GM18873 (cell line): ENCODE data around the gene GPX3.

Experiments used
- ATAC-seq: cut with Tn5 transposase; IDR thresholded peaks from one replicate; pipeline ENCODE4 v1.9.1; 2021; ENCODE audit warnings: mild to moderate bottlenecking, moderate library complexity, moderate number of reproducible peaks; ENCODE audit not compliant: unreplicated experiment, low FRiP score

The GPX3 gene

DNA sequence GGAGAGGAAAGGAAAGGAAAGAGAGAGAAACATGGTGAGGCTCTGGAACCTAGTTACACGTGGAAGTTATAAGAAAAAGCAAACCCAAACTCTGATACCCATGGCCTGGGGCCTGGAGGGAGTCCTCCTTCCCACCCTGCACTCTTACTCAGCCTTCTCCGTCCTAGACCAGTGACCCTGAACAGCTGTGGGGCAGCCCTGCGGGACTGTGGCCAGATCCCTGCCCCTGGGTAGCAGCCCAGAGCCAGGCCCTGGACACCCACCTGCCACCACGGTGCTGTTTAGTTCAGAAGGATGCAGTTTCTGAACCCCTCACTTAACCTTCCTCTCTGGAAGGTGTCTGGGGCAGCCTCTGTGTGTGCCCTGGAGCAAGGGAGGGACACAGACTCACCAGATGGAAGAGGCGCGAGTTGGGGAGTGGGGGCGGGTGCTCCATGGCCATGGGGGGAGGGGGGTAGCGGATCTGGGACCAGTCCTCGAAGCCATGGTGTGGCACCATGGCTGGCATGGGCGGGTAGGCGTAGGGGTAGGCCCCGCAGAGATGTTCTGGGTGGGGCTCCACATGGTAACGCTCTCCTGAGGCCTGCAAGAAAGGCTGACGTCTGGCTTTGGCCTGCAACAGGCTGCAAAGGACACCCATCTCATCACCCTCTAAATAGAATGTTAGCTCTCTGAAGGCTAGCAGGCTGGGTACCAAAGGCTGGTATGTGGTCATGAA is 13.0 kb downstream of the GPX3 start:
- no peak for ATAC-seq

DNA sequence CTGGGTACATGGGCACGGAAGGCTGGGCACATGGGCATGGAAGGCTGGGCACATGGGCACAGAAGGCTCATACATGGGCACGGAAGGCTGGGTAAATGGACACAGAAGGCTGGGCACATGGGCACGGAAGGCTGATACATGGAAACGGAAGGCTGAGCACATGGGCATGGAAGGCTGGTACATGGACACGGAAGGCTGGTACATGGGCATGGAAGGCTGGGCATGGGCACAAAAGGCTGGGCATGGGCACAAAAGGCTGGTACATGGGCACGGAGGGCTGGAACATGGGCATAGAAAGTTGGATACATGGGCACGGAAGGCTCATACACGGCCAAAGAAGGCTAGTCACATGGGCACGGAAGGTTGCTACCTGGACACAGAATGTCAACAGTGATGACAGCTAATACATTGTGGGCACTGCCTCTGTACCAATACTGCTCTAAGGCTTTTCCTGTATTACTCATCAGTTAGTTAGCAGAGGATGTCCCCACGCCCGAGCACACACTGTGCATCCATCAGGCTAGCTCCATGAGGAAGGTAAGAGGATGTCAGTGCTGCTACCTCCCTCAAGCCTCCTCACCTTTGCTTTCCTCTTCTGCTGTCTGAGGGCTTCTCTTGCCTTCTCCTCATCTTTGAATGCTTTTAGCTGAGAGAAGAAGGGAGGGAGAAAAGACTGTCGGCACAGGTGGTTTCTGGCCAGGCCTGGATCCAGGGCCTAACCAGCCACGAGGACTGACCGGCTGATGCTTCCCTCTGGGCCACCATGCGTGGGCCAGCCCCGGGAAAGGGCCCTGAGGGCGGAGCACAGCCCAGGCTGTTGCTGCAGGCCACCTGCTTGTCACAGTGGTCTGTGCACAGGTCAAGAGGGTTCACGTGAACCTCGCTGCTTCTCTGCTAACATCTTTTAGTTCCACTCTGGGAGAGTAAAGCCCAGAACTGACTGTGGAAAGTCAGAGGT is 14.3 kb downstream of the GPX3 start:
- no peak for ATAC-seq

DNA sequence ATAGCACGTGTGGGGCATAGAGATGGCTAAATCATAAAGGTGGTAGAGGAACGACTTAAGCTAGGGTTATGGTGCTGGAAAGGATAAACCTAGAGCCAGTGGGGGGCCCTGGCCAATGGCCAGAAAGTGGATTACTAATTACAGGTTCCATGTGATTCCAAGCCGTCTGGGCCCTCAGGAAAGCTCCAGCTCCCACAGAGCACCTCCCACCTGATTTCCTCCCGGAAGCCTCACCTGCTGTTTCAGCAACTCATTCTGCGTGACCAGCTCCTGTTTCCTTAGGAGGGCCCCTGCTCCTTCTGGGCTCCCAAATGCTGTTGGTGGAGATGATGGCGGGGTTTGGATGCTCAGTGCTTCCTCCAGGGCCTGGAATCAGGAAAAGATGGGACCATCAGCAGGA is 16.2 kb downstream of the GPX3 start:
- ATAC-seq, result no peak

DNA sequence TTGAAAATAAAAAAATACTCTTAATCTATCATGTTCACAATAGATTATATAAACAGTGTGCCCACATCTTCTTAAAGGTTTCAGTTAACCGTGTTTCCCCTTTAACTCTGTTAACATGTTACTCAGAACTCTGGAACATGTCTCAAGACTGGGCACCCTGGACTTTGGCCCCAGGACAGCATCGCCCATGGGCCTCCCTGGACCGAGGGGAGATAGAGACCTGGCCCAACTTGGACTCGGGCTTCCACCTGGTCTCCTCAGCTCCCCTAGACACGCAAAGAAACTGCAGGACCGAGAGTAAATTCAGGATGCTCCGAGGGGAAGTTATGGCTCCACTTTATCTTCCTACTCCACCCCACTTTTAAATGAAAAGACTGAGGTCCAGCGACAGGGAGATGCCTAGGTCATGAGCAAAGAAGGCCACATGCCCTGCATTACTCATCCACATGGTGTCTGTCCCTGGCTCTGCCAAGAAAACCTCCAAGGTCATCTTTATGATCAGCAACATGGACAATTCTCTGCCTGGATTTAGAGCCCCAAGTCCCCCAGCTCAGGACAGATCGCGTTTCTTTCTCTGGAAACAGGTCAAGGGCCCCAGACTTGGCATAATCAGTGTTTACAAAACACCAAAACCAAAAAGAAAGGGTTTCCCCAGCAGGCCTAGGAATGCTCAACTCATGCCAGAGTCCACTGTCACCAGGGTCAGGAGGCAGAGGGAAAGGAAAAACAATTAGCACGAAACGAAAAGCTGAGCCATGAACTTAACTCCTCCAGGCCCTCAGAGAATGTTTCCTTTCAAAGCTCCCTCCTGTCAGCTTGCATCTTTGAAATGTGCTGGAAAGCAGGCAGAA is 17.4 kb downstream of the GPX3 start:
- no peak for ATAC-seq

DNA sequence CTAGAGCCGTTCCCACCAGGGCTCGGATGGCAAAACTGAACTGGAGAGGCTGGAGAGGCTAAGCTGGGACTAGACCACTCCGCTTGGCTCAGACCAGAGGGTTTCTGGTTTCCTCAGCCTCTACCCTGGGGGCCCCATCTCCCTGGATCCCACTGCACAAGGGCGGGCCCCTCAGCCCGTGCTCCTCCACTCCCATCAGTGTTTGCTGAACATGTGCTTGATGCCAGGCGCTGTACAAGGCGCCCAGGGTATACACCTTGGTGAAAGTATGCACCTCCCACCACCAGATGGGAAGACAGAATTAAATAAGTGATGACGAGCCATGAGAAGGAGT is 18.0 kb downstream of the GPX3 start:
- no peak for ATAC-seq

DNA sequence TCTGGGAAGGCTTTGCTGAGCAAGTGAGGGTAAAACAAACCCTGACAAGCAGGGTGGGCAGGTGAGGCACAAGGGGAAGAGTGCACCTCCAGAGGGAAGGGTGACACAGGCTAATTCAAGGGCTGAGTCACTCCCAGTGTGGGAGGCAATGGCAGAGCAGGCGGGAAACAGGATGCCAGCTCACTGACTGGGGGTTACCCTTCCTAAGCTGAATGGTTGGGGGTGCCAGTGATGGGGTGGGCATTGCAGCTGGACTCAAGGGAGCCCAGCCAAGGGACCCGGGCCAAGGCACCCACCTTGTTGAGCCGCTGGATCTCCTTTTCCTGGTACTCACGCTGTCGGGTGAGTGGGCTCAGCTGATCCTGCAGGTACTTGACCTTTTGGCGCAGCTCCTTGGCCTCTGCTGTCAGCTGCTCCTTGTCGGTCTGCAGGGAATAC is 18.4 kb downstream of the GPX3 start:
- no peak for ATAC-seq

DNA sequence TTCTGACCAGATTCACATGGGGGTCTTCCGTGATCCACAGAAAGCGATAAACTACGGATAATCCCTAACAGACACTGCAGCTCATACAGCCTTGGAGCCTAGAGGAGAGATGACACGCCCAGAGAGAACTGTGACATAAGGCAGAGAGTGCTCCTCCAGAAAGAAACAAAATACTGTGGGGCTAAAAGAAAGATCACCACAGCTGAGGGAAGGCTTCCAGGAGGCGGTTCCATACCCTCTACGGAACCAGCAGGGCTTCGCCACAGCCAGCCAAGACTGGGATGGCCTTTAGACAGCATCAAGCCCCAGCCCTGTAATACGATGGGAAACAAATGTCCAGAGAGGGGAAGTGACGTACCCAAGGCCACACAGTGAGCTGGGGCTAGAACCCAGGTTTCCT is 19.3 kb downstream of the GPX3 start:
- no peak for ATAC-seq

DNA sequence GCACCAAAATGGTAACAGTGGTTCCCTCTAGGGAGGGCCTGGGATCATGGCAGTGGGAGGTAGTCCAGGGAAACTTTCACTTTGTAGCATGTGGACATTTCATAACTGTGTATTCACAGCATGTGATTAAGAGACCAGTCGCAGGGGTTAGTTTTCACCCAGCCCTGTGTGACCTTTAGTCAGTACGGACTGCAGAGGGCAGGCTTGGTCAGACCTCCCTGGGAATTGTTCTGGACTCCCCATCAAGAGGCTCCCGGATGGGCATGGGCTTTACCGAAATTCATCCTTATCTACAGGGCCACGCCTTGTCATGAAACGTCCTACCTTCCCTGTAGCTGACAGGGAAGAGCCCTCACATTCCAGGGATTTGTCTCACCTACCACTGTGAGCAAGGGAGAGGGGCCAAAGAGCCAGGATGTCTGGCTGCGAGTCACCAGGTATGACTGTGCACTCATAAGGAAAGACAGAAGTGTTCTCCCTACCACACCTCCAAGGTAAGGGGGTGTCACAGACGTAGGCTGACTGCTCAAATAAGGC is 19.9 kb downstream of the GPX3 start:
- ATAC-seq, result no peak

DNA sequence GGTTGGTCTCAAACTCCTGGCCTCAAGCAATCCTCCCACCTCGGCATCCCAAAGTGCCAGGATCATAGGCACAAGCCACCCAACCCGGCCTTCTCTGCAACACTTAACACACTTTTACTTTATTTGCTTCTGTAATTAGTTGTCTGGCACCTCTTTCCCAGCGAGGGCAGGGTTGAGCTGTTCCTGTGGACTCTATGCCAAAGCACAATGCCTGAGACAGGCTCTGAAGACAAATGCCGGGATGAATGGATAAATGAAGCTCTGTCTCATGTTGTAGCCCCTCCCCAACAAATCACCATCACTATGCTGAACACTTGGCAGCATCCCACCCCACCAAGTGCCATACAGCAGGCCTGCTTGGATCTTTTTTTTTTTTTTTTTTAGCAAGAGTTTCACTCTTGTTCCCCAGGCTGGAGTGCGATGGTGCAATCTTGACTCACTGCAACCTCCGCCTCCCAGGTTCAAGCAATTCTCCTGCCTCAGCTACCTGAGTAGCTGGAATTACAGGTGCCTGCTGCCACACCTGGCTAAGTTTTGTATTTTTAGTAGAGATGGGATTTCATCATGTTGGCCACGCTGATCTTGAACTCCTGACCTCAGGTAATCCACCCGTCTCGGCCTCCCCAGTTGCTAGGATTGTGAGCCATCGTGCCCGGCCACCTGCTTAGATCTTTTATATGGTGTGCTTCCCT is 21.3 kb downstream of the GPX3 start:
- no peak for ATAC-seq

DNA sequence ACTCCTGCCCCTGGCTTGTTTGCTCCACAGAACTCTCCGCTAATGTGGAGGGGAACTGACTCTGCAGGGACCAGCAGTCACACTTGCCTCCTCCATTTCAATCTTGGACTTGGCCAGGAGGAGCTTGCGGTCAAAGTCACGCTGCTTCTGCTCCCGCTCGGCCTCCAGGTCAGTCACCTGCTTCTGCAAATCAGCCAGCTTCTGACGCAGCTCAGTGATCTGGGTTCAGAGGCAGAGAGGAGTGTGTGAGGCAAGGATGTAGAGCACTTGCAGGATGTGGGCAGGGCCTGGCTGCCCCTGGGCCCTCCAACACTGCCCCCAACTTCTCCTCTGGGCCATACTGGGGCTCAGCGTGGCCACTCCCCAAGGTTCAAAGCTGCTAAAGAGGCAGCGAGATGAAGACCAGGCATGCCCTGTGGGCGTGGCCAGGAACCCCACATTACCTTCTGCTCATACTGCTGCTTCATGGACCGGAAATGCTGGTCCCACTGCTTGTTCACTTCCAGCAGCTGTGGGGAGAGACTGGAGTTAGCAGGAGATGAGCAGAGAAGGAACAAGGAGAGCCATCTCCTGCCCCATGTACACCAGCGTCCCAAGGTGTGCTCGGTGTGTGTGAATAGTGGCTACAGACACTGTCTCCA is 22.2 kb downstream of the GPX3 start:
- ATAC-seq, result no peak

DNA sequence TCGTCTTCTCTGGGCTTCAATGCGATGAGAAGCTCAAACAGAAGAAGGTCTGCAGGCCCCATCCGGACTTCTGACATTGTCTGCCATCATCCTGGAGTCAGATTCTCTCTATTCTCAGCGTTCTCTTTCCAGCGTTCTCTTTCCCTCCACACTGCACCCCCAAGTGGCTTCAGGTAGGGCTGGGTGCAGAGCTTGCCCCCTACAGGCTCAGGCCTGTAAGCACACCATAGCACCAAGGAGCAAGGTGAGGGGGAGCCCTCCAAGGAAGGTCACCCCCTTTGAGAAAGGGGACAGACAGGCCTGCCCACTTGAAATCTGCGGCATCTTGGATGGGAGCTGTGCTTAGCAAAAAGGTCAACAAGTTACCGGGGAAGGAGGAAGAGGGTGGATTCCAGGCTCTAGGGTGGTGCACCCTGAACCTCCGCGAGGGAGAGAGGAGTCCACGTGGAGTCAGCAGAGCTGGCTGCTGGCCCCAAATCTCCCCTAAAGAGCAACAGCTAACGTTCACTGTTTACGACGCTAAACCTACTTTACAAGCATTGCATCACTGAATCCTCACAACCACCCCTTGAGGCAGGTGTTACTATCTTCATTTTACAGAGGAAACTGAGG is 27.5 kb downstream of the GPX3 start:
- no peak for ATAC-seq

DNA sequence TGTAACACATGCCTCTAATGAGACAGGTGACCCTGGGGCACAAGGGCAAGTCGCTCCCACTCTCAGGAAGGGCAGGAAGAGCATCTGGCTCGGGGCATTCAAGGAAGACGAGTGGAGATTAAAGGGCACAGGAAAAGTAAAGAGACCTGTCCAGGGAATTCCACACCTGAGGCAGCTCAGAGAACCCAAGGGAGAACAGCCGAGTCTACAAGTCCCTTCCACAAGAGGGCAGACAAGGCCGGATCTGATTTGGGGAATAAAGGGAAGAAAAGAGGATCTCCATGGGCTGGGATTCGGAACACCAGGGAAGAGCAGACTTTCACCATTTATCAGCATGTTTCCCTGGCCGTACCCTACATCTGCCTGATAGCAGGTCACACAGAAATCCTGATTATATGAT is 28.1 kb downstream of the GPX3 start:
- no peak for ATAC-seq

DNA sequence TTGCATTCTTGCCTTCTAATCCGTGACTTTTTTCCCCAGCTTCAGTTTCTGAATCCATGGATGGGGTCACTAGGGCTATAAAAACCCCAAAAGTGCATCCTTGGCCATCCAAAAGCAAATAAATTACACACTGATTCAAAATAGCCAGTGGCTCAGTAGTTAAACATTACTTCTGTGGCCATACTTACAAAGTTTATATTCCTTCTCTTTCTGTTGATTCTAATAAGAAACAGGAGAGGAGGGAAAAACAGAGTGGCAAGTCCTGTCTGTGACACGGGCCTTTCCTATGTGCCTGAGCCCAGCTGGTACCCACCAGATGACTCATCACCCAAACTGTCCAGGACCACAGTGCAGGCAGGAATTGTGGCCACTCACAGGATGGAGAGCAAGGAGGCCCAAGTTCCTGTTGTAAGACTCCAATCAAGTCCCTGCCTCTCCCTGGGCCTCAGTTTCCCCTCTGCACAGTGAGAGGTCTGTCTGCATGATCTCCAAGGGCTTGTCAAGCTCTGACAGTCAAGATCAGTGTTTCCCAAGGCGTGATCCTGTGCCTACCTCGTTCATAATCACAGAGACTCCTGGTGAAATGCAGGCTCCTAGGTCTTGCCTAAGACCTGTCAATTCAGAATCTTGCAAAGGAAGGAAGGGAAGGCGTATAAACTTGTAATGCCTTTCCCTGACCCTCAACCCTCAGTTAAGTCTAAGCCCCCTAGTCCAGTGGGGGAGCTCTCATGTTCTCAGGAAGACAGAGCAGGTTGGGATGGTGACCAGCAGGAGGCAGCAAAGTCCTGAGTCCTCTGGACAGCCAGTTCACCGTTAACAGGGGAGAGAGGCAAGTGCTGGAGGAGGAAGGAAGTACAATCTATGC is 30.9 kb downstream of the GPX3 start:
- ATAC-seq, result peak; percentile 51

DNA sequence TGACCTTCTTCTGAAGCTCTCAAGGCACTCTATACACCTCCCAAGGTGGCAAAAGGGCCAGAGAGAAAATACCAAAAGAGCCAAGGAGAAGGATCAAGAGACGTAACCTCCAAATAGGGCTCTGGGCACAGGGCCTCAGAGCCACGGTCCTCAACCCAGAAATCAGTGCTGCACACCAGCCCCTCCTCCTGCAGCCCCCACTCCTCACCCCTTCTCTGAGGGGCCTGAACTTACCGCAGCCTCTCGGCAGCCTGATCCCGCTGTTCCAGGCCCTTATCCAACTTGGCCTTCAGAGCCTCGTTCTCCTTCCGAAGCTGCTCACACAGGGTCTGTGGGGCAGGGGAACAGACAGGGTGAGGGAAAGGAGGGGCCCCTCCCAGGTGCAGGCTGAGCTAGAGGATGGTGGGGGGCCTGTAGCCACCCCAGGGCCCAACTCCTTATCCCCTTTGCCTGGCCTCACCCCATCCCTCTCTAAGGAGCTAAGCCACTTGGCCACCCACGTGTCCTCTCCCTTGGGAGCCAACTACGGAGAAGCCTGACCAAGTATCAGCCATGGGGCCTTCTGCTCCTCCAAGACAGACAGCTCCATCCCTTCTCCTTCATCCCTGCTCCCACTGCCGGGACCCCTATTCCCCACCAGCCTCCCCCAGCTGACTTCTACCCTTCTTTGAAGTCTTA is 31.7 kb downstream of the GPX3 start:
- no peak for ATAC-seq

DNA sequence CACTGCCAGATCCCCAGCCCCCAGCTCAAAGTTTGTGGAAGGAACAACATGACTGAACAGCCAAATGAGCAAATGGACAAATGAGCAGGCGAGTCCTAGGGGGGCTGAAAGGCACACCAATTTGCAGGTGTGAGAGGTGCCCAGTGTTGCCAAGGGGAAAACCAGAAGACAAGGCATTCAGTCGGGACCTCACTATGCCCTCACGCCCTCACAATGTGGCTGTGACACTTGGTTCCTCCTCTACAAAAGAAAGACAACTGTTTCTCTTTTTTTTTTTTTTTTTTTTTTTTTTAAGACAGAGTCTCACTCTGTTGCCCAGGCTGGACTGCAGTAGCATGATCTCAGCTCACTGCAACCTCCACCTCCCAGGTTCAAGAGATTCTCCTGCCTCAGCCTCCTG is 32.4 kb downstream of the GPX3 start:
- no peak for ATAC-seq

DNA sequence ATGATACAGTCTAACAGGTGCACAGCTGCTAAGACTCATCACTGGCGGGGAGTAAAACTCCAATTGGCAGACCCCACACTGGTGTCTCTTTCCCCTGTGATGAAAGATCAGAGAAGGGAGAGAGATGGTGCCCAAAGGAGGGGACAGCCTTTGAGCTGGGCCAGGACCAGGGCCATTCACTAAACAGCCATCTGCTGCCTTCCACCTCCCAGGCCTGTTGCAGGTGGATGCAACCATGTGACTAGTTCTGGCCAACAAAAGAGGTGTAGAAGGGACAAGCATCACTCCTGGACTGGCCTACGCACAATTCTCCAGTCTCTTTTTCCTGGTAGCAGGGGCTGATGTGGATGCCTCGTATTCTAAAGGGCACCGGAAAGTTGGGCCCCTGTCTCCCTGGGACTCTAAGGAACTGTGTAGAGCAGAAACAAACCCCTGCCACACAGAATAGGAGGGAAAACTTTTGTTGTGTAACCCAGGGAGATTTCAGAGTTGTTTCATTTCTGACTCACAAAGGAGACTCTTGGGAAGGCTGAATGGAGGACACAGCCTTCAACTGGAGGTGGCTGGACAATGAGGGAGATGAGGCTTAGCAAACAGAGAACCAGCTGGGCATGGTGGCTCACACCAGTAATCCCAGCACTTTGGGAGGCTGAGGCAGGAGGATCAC is 33.5 kb downstream of the GPX3 start:
- no peak for ATAC-seq

DNA sequence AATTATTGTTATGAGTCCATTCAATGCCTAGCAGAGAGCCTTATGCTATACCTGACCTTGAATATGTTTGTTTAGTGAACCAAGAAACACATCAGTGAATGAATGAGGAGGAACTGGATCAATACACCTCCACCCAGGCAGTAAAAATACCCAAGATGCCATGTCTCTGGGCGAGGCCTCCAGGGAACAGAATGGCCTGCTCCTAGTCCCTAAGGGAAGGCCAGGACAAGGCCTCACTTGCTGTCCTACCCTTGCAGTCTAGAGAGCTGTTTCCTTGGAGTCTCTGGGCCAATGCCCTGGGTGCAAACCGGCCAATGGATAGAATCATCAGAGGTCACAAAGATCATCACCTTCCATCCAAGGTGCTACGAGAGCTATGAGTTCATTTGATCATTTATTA is 34.3 kb downstream of the GPX3 start:
- ATAC-seq, result no peak
